SK-N-SH treated with all-trans-retinoic acid at 6 μM for 48 hours (cell line): Measurements from ENCODE around the gene REV3L.

Experiments
- ATAC-seq: fragments of 200-7000 bp; cut with Tn5 transposase; 3 replicates; pipeline ENCODE4 v1.9.1; 2020; ENCODE audit warnings: mild to moderate bottlenecking, moderate library complexity
- ARNTL ChIP-seq: fragments of 450-650 bp; formaldehyde crosslinking; IDR thresholded peaks from 2 replicates; pipeline ENCODE4 v1.5.0; 2020; ENCODE audit warnings: low read depth, mild to moderate bottlenecking, moderate library complexity, borderline replicate concordance
- BACH2 ChIP-seq: fragments of 250-450 bp; sonication (Bioruptor Pico); IDR thresholded peaks from 2 replicates; pipeline ENCODE4 v1.9.0; 2021; ENCODE audit warnings: mild to moderate bottlenecking, borderline replicate concordance
- CREB5 ChIP-seq: fragments of 250-450 bp; sonication (Bioruptor Pico); IDR thresholded peaks from 2 replicates; pipeline ENCODE4 v1.5.1; 2020; ENCODE audit warnings: low read depth, mild to moderate bottlenecking, moderate library complexity
- CSDC2 ChIP-seq: fragments of 250-450 bp; sonication (Bioruptor Pico); IDR thresholded peaks from 2 replicates; pipeline ENCODE4 v1.5.0; 2020; ENCODE audit warnings: mild to moderate bottlenecking, moderate library complexity
- CSRNP3 ChIP-seq: fragments of 250-450 bp; sonication (Bioruptor Pico); IDR thresholded peaks from 2 replicates; pipeline ENCODE4 v1.5.1; 2021; ENCODE audit warnings: mild to moderate bottlenecking, moderate library complexity
- ESRRG ChIP-seq: fragments of 250-450 bp; sonication (Bioruptor Pico); IDR thresholded peaks from 2 replicates; pipeline ENCODE4 v1.6.1; 2021; ENCODE audit warnings: mild to moderate bottlenecking
- GLIS3 ChIP-seq: fragments of 250-450 bp; sonication (Bioruptor Pico); IDR thresholded peaks from 2 replicates; pipeline ENCODE4 v1.5.0; 2020; ENCODE audit warnings: mild to moderate bottlenecking, moderate library complexity
- ISL1 ChIP-seq: fragments of 250-450 bp; sonication (Bioruptor Pico); IDR thresholded peaks from 2 replicates; pipeline ENCODE4 v2.1.2; 2022; ENCODE audit warnings: mild to moderate bottlenecking, moderate library complexity
- PATZ1 ChIP-seq: fragments of 250-450 bp; sonication (Bioruptor Pico); IDR thresholded peaks from 2 replicates; pipeline ENCODE4 v1.8.0; 2020; ENCODE audit warnings: mild to moderate bottlenecking, moderate library complexity, borderline replicate concordance
- POU6F1 ChIP-seq: fragments of 250-450 bp; sonication (Bioruptor Pico); IDR thresholded peaks from 2 replicates; pipeline ENCODE4 v1.8.0; 2021; ENCODE audit warnings: low read depth, mild to moderate bottlenecking, moderate library complexity, borderline replicate concordance
- PPARA ChIP-seq: fragments of 250-450 bp; sonication (Bioruptor Pico); IDR thresholded peaks from 2 replicates; pipeline ENCODE4 v1.5.0; 2020; ENCODE audit warnings: mild to moderate bottlenecking, borderline replicate concordance
- SNAI2 ChIP-seq: fragments of 250-450 bp; sonication (Bioruptor Pico); IDR thresholded peaks from 2 replicates; pipeline ENCODE4 v1.5.0; 2020; ENCODE audit warnings: mild to moderate bottlenecking, moderate library complexity
- TCF4 ChIP-seq: fragments of 250-450 bp; sonication (Bioruptor Pico); IDR thresholded peaks from 2 replicates; pipeline ENCODE4 v1.8.0; 2021; ENCODE audit warnings: mild to moderate bottlenecking, moderate library complexity, borderline replicate concordance
- TOX ChIP-seq: fragments of 250-450 bp; sonication (Bioruptor Pico); IDR thresholded peaks from 2 replicates; pipeline ENCODE4 v1.8.0; 2021; ENCODE audit warnings: mild to moderate bottlenecking, moderate library complexity, borderline replicate concordance
- TSHZ2 ChIP-seq: fragments of 250-450 bp; sonication (Bioruptor Pico); IDR thresholded peaks from 2 replicates; pipeline ENCODE4 v1.5.0; 2020; ENCODE audit warnings: mild to moderate bottlenecking, moderate library complexity
- ZC3H10 ChIP-seq: fragments of 250-450 bp; sonication (Bioruptor Pico); IDR thresholded peaks from 2 replicates; pipeline ENCODE4 v1.5.1; 2021; ENCODE audit warnings: mild to moderate bottlenecking, moderate library complexity
- ZFP3 ChIP-seq: fragments of 250-450 bp; sonication (Bioruptor Pico); IDR thresholded peaks from 2 replicates; pipeline ENCODE4 v1.5.0; 2020; ENCODE audit warnings: mild to moderate bottlenecking, moderate library complexity
- ZFP30 ChIP-seq: fragments of 450-650 bp; formaldehyde crosslinking; IDR thresholded peaks from 2 replicates; pipeline ENCODE4 v1.5.0; 2022; ENCODE audit warnings: mild to moderate bottlenecking, moderate library complexity
- ZNF565 ChIP-seq: fragments of 450-650 bp; formaldehyde crosslinking; conservative IDR thresholded peaks from 2 replicates; pipeline ENCODE4 v1.5.0; 2020; ENCODE audit warnings: low read depth, mild to moderate bottlenecking, moderate library complexity
- ZNF70 ChIP-seq: fragments of 450-650 bp; formaldehyde crosslinking; IDR thresholded peaks from 2 replicates; pipeline ENCODE4 v1.5.0; 2020; ENCODE audit warnings: mild to moderate bottlenecking, moderate library complexity
- ZNF8 ChIP-seq: fragments of 450-650 bp; formaldehyde crosslinking; IDR thresholded peaks from 2 replicates; pipeline ENCODE4 v1.5.0; 2020; ENCODE audit warnings: mild to moderate bottlenecking, moderate library complexity

The REV3L gene

GRCh38 chr6:111381728-111382127, 101.3 kb downstream of the REV3L start:
- TF ChIP-seq ARNTL (CRISPR knock-in tag): no peak
- TF ChIP-seq ZNF8 (CRISPR knock-in tag): no peak
- TF ChIP-seq CREB5 (CRISPR knock-in tag): no peak
- ATAC-seq: no peak

- no peak for ATAC-seq
- TF ChIP-seq CSDC2 (CRISPR knock-in tag) (no peak), ZNF8 (CRISPR knock-in tag) (no peak), ZNF565 (no peak), ZFP30 (CRISPR knock-in tag) (no peak), ISL1 (no peak)
Measured at GRCh38 chr6:111381123-111381522, 101.9 kb downstream of the REV3L start.

GRCh38 chr6:111379831-111380230, 103.2 kb downstream of the REV3L start:
- no peak for ATAC-seq

GRCh38 chr6:111379302-111379701, 103.7 kb downstream of the REV3L start:
- TF ChIP-seq TOX (CRISPR knock-in tag) (no peak), SNAI2 (CRISPR knock-in tag) (no peak), ZNF70 (no peak), GLIS3 (no peak), PPARA (no peak), POU6F1 (CRISPR knock-in tag) (no peak), TSHZ2 (CRISPR knock-in tag) (no peak), ZFP3 (CRISPR knock-in tag) (no peak), ZNF565 (no peak), BACH2 (CRISPR knock-in tag) (no peak), ISL1 (no peak), CSDC2 (CRISPR knock-in tag) (no peak), ZNF8 (CRISPR knock-in tag) (no peak), ESRRG (CRISPR knock-in tag) (no peak)
- no peak for ATAC-seq

More at GRCh38 chr6:111379831-111380230, 103.2 kb downstream of the REV3L start:
- TF ChIP-seq SNAI2 (CRISPR knock-in tag): no peak
- TF ChIP-seq PPARA: no peak
- no peak for TF ChIP-seq ARNTL (CRISPR knock-in tag)
- no peak for TF ChIP-seq ZC3H10 (CRISPR knock-in tag)
- TF ChIP-seq ESRRG (CRISPR knock-in tag): no peak

- TF ChIP-seq CSDC2 (CRISPR knock-in tag) (no peak), ZNF8 (CRISPR knock-in tag) (no peak), ISL1 (no peak), ZNF565 (no peak), TCF4 (CRISPR knock-in tag) (no peak), PATZ1 (CRISPR knock-in tag) (no peak), CSRNP3 (no peak), TSHZ2 (CRISPR knock-in tag) (no peak)
- TF ChIP-seq, all 23 proteins: peak for 0
- no peak for ATAC-seq
Measured at GRCh38 chr6:111377558-111378120, 105.4 kb downstream of the REV3L start.
